Endodermal cell (in vitro differentiated cells): ENCODE results near the gene ZNF750. TPM values are rescaled to one million over a fixed set of nuclear protein-coding genes. Genes with fewer than 3 reads are reported as not detected.
A peak's percentile ranks its signal among the peaks of the same experiment; 100 is the strongest.

Source experiments
- DNase-seq: peaks from one replicate; pipeline ENCODE4 v3.0.0-alpha.2; 2017
- H3K27ac ChIP-seq: 2 replicates; pipeline ENCODE4 v1.5.1; 2013; ENCODE audit warnings: mild to moderate bottlenecking, low read depth, low read length, moderate library complexity
- H3K27me3 ChIP-seq: 2 replicates; pipeline ENCODE4 v1.6.1; 2013; ENCODE audit warnings: mild to moderate bottlenecking, low read length, moderate library complexity; ENCODE audit not compliant: insufficient read depth, control insufficient read depth, poor library complexity, severe bottlenecking
- H3K36me3 ChIP-seq: 2 replicates; pipeline ENCODE4 v1.7.0; 2013; ENCODE audit warnings: mild to moderate bottlenecking, low read length, moderate library complexity; ENCODE audit not compliant: control insufficient read depth, insufficient read depth
- H3K4me1 ChIP-seq: one replicate; pipeline ENCODE4 v1.7.0; 2013; ENCODE audit warnings: low read length; ENCODE audit not compliant: control insufficient read depth, insufficient read depth
- H3K4me3 ChIP-seq: 2 replicates; pipeline ENCODE4 v1.5.1; 2013; ENCODE audit warnings: mild to moderate bottlenecking, low read length, moderate library complexity
- H3K9ac ChIP-seq: 2 replicates; pipeline ENCODE4 v1.6.1; 2013; ENCODE audit warnings: mild to moderate bottlenecking, low read length, moderate library complexity; ENCODE audit not compliant: poor library complexity, severe bottlenecking; ENCODE audit errors: extremely low read depth
- H3K9me3 ChIP-seq: 2 replicates; pipeline ENCODE4 v1.6.1; 2013; ENCODE audit warnings: mild to moderate bottlenecking, low read length, moderate library complexity; ENCODE audit not compliant: control insufficient read depth
- H3K27ac Mint-ChIP-seq: 2 replicates; pipeline ENCODE4 v1.8.0; 2020; ENCODE audit warnings: mixed read lengths
- H3K27me3 Mint-ChIP-seq: 2 replicates; pipeline ENCODE4 v1.8.0; 2021; ENCODE audit warnings: mild to moderate bottlenecking, mixed read lengths; ENCODE audit not compliant: insufficient read depth
- H3K36me3 Mint-ChIP-seq: 2 replicates; pipeline ENCODE4 v1.8.0; 2020; ENCODE audit warnings: low read depth, mixed read lengths
- H3K4me1 Mint-ChIP-seq: 2 replicates; pipeline ENCODE4 v1.8.0; 2020; ENCODE audit warnings: mixed read lengths
- H3K4me3 Mint-ChIP-seq: 2 replicates; pipeline ENCODE4 v1.8.0; 2020; ENCODE audit warnings: mild to moderate bottlenecking, moderate library complexity, mixed read lengths
- H3K9me3 Mint-ChIP-seq: 2 replicates; pipeline ENCODE4 v1.8.0; 2020; ENCODE audit warnings: mild to moderate bottlenecking, mixed read lengths
- WGBS, 2 experiments: methylation state at CpG; one replicate each; pipeline versions ENCODE4 v1.1.5 to v1.1.7; 2013; ENCODE audit warnings: missing lambda C conversion rate in 2 of 2, mixed read lengths in 1 of 2; ENCODE audit not compliant: insufficient coverage in 1 of 2, insufficient read length in 1 of 2; 5-methylcytosine and 5-hydroxymethylcytosine counted together
- total RNA-seq, 2 donors: library from RNA; stranded (reverse); fragmentation: NEBNext Ultra II Directional in 1 of 2; extraction: Animal tissue kit (Norgen Biotek cat#: 25700) in 1 of 2; gene quantifications; 2 replicates in 1 of 2; 3 replicates in 1 of 2; pipeline ENCODE4 v1.2.1, GENCODE V29; 2021
- TF ChIP-seq, protein P1 (sequence below): fragments of 200-600 bp; sonication (generic); conservative IDR thresholded peaks from 2 replicates; pipeline ENCODE4 v1.5.0; 2021; ENCODE audit warnings: antibody characterized with exemption, mild to moderate bottlenecking

The ZNF750 gene
- total RNA-seq, 2 donors from 2014 or later: not detected

DNA sequence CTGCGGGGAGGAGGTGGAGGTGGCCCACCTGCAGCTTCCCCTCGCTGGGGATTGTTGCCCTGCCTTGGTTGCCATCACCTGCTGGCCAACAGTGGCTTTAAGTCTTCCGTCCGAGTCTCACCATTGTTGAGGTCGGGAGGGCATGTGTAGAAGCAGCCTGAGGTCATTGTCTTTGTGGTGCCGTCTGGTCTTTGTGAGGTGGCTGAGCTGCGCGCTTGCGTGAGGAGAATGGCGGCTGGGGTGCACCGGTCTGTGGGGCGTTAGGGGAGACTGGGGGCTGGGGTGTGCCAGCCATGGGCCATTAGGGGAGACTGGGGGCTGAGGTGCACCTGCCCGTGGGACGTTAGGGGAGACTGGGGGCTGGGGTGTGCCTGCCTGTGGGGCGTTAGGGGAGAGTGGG, 36.2 kb downstream of the ZNF750 start:
- Mint-ChIP-seq H3K4me3 (no peak overlapping the region), H3K27ac (peak overlapping the region; percentile 61), H3K36me3 (peaks cover 46% of the 10 kb centered on the region), H3K4me1 (no peaks in the 10 kb centered on the region), H3K9me3 (peaks cover 31% of the 10 kb centered on the region), H3K27me3 (no peaks in the 10 kb centered on the region)
- Histone ChIP-seq H3K36me3 (peaks cover 28% of the 10 kb centered on the region), H3K9ac (no peak overlapping the region), H3K4me1 (no peaks in the 10 kb centered on the region), H3K9me3 (no peaks in the 10 kb centered on the region), H3K27me3 (no peaks in the 10 kb centered on the region), H3K27ac (no peak overlapping the region), H3K4me3 (no peak overlapping the region)
- TF ChIP-seq, protein P1, sequence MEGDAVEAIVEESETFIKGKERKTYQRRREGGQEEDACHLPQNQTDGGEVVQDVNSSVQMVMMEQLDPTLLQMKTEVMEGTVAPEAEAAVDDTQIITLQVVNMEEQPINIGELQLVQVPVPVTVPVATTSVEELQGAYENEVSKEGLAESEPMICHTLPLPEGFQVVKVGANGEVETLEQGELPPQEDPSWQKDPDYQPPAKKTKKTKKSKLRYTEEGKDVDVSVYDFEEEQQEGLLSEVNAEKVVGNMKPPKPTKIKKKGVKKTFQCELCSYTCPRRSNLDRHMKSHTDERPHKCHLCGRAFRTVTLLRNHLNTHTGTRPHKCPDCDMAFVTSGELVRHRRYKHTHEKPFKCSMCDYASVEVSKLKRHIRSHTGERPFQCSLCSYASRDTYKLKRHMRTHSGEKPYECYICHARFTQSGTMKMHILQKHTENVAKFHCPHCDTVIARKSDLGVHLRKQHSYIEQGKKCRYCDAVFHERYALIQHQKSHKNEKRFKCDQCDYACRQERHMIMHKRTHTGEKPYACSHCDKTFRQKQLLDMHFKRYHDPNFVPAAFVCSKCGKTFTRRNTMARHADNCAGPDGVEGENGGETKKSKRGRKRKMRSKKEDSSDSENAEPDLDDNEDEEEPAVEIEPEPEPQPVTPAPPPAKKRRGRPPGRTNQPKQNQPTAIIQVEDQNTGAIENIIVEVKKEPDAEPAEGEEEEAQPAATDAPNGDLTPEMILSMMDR: no peak
- no peak for DNase-seq
- 91 to 96% methylated on average over 5 to 15 of the region's 15 CpGs for WGBS, 2 experiments

DNA sequence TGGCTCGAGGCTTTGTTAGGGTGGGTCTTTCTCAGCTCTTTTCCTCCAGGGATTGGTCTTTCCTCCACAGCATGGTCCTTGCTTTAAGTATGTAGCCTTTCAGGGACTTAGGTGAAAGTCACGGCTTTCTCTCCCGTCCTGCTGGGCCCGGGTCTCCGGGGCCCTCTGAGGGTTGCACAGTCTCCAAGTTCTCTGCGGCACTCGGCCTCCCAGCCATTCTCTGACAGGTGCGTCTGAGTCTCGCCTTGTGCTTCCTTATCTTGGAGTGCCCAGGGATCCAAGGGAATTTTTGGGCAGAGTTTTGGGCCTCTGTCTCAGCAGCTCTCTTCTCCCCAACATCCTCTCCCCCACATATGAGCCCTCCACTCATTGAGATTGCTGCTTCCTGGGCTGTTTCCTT, 36.6 kb downstream of the ZNF750 start:
- Mint-ChIP-seq H3K27me3 (no peaks in the 10 kb centered on the region), H3K36me3 (peaks cover 49% of the 10 kb centered on the region), H3K27ac (no peak overlapping the region), H3K9me3 (peaks cover 31% of the 10 kb centered on the region), H3K4me1 (no peaks in the 10 kb centered on the region), H3K4me3 (no peak overlapping the region)
- no peaks in the 10 kb centered on the region for H3K9me3 ChIP-seq
- H3K9ac ChIP-seq: no peak overlapping the region
- TF ChIP-seq, protein P1: no peak
- H3K27me3 ChIP-seq: no peaks in the 10 kb centered on the region
- WGBS, 2 experiments: 92 to 96% methylated on average over 8 to 9 of the region's 9 CpGs
- DNase-seq: no peak
- no peak overlapping the region for H3K27ac ChIP-seq
- peaks cover 31% of the 10 kb centered on the region for H3K36me3 ChIP-seq
- no peak overlapping the region for H3K4me3 ChIP-seq
- no peaks in the 10 kb centered on the region for H3K4me1 ChIP-seq

DNA sequence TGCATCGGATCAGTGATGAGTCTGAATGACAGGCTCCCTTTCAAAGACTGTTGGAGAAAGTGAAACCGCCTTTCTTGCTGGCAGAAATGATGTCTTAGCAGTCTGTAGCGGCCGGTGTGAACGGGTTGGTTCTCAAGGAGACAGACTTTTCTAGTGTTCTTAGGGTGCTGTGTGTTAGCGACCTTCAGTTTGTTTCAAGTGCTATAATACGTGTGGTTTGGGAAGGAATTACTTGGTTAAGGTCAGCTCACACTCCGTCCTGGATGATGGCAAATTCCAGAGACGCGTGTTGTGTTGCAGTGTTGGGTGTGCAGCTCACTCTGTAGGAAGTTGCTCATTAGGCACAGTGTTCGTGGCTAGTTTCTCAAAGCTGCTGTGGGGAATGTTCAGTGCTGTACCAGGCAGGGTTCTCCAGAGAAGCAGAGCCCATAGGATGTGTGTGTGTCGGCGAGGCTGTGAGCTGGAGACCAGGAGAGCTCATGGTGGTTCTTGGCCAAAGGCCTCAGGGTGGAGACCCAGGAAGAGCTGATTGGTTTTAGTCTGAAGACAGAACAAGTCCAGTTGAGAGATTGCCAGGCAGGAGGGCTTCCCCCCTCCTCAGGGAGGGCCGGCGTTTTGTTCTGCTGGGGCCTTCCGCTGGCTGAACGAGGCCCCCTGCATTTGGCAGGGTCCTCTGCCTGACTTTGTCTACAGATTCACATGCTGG, 37.6 kb downstream of the ZNF750 start:
- DNase-seq: no peak
- Mint-ChIP-seq H3K4me1 (no peaks in the 10 kb centered on the region), H3K27ac (peak overlapping the region; percentile 52), H3K9me3 (peaks cover 31% of the 10 kb centered on the region), H3K4me3 (no peak overlapping the region), H3K36me3 (peaks cover 50% of the 10 kb centered on the region), H3K27me3 (no peaks in the 10 kb centered on the region)
- no peaks in the 10 kb centered on the region for H3K9me3 ChIP-seq
- peaks cover 23% of the 10 kb centered on the region for H3K36me3 ChIP-seq
- TF ChIP-seq, protein P1: no peak
- 95 to 96% methylated on average over 12 to 17 of the region's 17 CpGs for WGBS, 2 experiments
- no peak overlapping the region for H3K4me3 ChIP-seq
- no peaks in the 10 kb centered on the region for H3K27me3 ChIP-seq
- no peak overlapping the region for H3K27ac ChIP-seq
- H3K4me1 ChIP-seq: no peaks in the 10 kb centered on the region
- H3K9ac ChIP-seq: no peak overlapping the region
